Nephron progenitor cell (in vitro differentiated cells): ENCODE results near the gene SEMA4A.
A peak's percentile ranks its signal among the peaks of the same experiment; 100 is the strongest.
"Not testable (repeated sequence)": the region's sequence is repeated elsewhere in the genome, so short reads cannot be mapped to it uniquely, and the experiment has no call there.

Experiments
- DNase-seq: peaks from one replicate; pipeline ENCODE4 v3.0.0; 2021
- H3K27ac Mint-ChIP-seq: 2 replicates; pipeline ENCODE4 v1.8.0; 2021; ENCODE audit warnings: mild to moderate bottlenecking, moderate library complexity, mixed read lengths
- H3K27me3 Mint-ChIP-seq: 2 replicates; pipeline ENCODE4 v1.8.0; 2021; ENCODE audit warnings: mild to moderate bottlenecking, low read depth, mixed read lengths; ENCODE audit not compliant: poor library complexity
- H3K36me3 Mint-ChIP-seq: 2 replicates; pipeline ENCODE4 v1.8.0; 2021; ENCODE audit warnings: low read depth, mixed read lengths
- H3K4me1 Mint-ChIP-seq: 2 replicates; pipeline ENCODE4 v1.8.0; 2021; ENCODE audit warnings: mixed read lengths
- H3K4me3 Mint-ChIP-seq: 2 replicates; pipeline ENCODE4 v1.8.0; 2021; ENCODE audit warnings: mild to moderate bottlenecking, moderate library complexity, mixed read lengths
- H3K9me3 Mint-ChIP-seq: 2 replicates; pipeline ENCODE4 v1.8.0; 2021; ENCODE audit warnings: mild to moderate bottlenecking, moderate library complexity, mixed read lengths
- TF ChIP-seq, protein P1 (sequence below): fragments of 200-600 bp; sonication (generic); IDR thresholded peaks from 2 replicates; pipeline ENCODE4 v1.5.0; 2021; ENCODE audit warnings: antibody characterized with exemption

The SEMA4A gene

DNA sequence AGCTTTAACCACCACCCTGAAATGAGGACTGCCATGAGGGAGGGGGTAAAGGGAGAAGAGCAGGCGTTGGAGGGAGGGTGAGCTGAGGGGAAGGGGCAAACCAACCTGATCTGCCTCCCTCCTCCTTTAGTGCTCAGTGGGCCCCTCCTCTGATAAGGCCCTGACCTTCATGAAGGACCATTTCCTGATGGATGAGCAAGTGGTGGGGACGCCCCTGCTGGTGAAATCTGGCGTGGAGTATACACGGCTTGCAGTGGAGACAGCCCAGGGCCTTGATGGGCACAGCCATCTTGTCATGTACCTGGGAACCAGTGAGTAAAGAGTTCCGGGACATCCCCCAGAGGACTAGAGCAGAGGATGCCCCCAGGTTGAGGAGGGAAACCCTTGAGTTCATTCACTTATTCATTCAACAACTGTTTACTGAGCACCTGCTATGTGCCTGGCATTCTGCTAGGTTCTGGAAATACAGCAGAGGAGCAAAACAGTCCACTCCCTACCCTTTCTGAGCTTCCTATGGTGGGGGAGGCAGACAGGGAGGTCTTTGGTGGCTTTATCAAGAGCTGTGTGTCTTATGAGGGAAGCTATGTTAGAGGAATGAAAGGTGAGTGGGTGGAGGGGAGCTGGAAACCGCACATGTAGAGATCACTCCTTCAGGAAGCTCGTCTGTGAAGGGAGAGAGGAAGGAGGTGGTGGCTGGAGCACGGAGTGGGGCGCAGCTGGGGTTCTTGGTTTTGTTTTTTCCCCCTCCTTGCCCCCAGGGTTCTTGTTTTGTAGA, 19.5 kb downstream of the SEMA4A start:
- peaks cover 4% of the 10 kb centered on the region for H3K36me3 Mint-ChIP-seq
- peaks cover 31% of the 10 kb centered on the region for H3K4me1 Mint-ChIP-seq
- no peak for DNase-seq
- peak overlapping the region; percentile 83 for H3K27ac Mint-ChIP-seq
- no peak overlapping the region for H3K4me3 Mint-ChIP-seq
- peaks cover 4% of the 10 kb centered on the region for H3K9me3 Mint-ChIP-seq
- H3K27me3 Mint-ChIP-seq, result peaks cover 22% of the 10 kb centered on the region
- TF ChIP-seq, protein P1, sequence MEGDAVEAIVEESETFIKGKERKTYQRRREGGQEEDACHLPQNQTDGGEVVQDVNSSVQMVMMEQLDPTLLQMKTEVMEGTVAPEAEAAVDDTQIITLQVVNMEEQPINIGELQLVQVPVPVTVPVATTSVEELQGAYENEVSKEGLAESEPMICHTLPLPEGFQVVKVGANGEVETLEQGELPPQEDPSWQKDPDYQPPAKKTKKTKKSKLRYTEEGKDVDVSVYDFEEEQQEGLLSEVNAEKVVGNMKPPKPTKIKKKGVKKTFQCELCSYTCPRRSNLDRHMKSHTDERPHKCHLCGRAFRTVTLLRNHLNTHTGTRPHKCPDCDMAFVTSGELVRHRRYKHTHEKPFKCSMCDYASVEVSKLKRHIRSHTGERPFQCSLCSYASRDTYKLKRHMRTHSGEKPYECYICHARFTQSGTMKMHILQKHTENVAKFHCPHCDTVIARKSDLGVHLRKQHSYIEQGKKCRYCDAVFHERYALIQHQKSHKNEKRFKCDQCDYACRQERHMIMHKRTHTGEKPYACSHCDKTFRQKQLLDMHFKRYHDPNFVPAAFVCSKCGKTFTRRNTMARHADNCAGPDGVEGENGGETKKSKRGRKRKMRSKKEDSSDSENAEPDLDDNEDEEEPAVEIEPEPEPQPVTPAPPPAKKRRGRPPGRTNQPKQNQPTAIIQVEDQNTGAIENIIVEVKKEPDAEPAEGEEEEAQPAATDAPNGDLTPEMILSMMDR, result no peak

DNA sequence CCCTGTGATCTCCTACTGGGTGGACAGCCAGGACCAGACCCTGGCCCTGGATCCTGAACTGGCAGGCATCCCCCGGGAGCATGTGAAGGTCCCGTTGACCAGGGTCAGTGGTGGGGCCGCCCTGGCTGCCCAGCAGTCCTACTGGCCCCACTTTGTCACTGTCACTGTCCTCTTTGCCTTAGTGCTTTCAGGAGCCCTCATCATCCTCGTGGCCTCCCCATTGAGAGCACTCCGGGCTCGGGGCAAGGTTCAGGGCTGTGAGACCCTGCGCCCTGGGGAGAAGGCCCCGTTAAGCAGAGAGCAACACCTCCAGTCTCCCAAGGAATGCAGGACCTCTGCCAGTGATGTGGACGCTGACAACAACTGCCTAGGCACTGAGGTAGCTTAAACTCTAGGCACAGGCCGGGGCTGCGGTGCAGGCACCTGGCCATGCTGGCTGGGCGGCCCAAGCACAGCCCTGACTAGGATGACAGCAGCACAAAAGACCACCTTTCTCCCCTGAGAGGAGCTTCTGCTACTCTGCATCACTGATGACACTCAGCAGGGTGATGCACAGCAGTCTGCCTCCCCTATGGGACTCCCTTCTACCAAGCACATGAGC, 23.3 kb downstream of the SEMA4A start:
- Mint-ChIP-seq H3K4me3 (no peak overlapping the region), H3K9me3 (no peaks in the 10 kb centered on the region), H3K27ac (no peak overlapping the region), H3K27me3 (peaks cover 28% of the 10 kb centered on the region), H3K4me1 (peaks cover 51% of the 10 kb centered on the region), H3K36me3 (no peaks in the 10 kb centered on the region)
- TF ChIP-seq, protein P1, result no peak
- DNase-seq, result no peak

DNA sequence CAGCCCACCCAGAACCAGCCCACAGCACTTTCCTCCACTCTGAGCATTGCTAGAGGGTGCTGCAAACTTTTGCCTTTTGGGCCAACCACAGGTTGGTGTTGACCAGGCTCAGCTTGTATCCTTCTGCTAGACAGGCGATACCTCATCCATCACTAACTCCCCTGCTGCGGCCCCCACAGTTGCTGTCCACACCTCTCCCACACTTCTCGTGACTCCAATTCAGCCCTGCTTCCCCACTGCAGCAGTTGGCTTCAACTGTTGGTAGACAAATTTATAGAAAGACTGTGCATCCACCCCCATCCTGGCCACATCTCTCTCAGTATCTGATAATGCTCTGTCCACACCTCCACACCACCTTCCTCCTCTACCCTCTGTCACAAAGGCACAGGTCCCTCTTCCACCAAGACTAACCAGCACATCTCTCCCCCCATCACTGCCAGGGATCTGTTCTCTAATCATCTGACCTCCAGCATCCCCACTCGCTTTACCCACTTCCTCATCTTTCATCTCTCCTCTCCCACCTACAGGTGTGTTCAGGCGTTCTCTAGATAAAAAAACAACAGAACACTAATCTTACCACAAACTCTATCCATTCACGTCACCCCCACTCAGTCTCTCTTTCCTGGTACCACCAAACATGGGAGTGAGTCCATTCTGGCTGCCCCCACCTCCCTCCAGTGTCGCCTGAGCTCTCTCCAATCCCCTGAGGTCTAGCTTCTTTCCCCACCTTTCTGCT, 24.7 kb downstream of the SEMA4A start:
- peak overlapping the region; percentile 35 for H3K4me3 Mint-ChIP-seq
- no peak for DNase-seq
- no peaks in the 10 kb centered on the region for H3K9me3 Mint-ChIP-seq
- H3K27me3 Mint-ChIP-seq, result peaks cover 20% of the 10 kb centered on the region
- H3K4me1 Mint-ChIP-seq, result peaks cover 56% of the 10 kb centered on the region
- H3K27ac Mint-ChIP-seq, result peak overlapping the region; percentile 69
- TF ChIP-seq, protein P1, result no peak
- no peaks in the 10 kb centered on the region for H3K36me3 Mint-ChIP-seq

DNA sequence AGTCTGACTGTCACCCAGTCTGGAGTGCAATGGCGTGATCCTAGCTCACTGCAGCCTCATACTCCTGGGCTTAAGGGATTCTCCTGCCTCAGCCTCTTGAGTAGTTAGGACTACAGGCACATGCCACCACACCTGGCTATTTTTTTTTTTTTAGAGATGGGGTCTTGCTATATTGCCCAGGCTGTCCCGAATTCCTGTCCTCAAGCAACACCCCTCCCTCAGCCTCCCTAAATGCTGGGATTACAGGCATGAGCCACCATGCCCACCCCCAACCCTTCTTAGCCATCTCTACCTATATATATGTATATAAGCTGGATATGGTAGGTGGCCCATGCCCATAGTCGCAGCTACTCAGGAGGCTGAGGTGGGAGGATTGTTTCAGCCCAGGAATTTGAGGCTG, 27.1 kb downstream of the SEMA4A start:
- Mint-ChIP-seq H3K4me3 (no peak overlapping the region), H3K36me3 (no peaks in the 10 kb centered on the region), H3K4me1 (peaks cover 55% of the 10 kb centered on the region), H3K27me3 (peaks cover 9% of the 10 kb centered on the region), H3K9me3 (peaks cover under 1% of the 10 kb centered on the region), H3K27ac (no peak overlapping the region)
- TF ChIP-seq, protein P1, result no peak
- DNase-seq, result no peak

DNA sequence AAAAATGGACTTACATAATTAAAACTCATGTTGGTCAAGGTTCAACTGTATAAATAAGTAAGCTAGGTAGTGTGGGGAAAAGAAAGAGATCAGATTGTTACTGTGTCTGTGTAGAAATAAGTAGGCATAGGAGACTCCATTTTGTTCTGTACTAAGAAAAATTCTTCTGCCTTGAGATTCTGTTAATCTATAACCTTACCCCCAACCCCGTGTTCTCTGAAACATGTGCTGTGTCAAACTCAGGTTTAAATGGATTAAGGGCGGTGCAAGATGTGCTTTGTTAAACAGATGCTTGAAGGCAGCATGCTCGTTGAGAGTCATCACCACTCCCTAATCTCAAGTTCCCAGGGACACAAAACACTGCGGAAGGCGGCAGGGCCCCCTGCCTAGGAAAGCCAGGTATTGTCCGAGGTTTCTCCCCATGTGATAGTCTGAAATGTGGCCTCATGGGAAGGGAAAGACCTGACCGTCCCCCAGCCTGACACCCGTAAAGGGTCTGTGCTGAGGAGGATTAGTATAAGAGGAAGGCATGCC, 28.1 kb downstream of the SEMA4A start:
- H3K4me3 Mint-ChIP-seq, H3K27me3 Mint-ChIP-seq, H3K36me3 Mint-ChIP-seq, DNase-seq, H3K27ac Mint-ChIP-seq: not testable (repeated sequence)
- peaks cover 11% of the 10 kb centered on the region for H3K9me3 Mint-ChIP-seq
- peaks cover 47% of the 10 kb centered on the region for H3K4me1 Mint-ChIP-seq

DNA sequence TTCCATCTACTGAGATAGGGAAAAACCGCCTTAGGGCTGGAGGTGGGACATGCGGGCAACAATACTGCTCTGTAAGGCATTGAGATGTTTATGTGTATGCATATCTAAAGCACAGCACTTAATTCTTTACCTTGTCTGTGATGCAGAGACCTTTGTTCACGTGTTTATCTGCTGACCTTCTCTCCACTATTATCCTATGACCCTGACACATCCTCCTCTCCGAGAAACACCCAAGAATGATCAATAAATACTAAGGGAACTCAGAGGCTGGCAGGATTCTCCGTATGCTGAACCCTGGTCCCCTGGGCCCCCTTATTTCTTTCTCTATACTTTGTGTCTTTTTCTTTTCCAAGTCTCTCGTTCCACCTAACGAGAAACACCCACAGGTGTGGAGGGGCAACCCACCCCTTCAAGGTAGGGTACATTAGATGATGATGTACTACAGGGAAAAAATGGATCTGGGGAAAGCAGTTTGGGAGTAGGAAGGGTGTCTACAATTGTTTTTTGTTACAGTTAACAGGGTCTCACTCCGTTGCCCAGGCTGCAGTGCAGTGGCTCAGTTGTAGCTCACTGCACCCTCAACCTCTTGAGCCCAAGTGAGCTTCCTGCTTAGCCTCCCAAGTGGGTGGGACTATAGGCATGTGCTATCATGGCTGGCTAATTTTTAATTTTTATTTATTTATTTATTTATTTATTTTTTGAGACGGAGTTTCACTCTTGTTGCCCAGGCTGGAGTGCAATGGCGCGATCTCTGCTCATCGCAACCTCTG, 28.8 kb downstream of the SEMA4A start:
- Mint-ChIP-seq H3K9me3 (peaks cover 18% of the 10 kb centered on the region), H3K4me1 (peaks cover 39% of the 10 kb centered on the region)
- not testable (repeated sequence) for H3K27me3 Mint-ChIP-seq, DNase-seq, H3K27ac Mint-ChIP-seq, H3K4me3 Mint-ChIP-seq, H3K36me3 Mint-ChIP-seq

DNA sequence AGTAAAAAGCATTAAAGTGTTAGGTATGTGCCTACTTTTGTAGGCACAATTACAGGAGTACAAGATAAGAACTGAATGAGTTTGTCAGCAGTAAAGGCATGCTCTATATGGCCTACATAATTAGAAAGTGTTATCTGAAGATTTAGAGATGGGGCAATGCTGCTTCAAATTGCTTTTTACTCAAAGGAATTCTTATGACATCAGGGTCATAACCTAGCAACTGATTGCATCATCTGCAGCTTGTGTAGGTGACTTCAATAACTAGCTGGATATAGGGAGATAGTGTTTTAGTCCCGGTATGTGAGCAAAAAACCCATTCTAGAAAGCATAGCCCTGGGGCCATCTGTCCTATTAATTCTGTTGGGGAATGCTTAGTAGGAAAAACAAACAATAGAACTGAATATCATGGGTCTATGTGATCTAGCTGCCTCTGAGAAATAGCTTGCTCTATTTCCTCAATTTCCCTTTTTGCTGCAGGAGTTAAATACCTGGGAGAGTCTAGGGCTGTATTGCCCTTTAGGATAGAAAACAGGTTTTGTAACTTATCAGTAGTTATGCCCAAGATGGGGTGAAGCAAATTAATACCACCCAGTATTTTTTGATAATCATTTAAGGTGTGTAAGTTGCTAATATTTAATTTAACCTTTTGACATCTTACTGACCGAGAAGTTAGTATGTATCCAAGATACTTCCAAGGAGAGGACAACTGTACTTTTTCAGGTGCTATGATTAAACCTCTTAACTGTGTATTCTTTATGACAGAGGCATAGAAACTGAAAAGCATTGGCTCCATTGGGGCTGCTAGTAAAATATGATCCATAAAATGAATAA, 33.2 kb downstream of the SEMA4A start:
- Mint-ChIP-seq H3K9me3 (peaks cover 45% of the 10 kb centered on the region), H3K4me1 (peaks cover 14% of the 10 kb centered on the region)
- H3K4me3 Mint-ChIP-seq, H3K27ac Mint-ChIP-seq, H3K36me3 Mint-ChIP-seq, DNase-seq, H3K27me3 Mint-ChIP-seq: not testable (repeated sequence)

DNA sequence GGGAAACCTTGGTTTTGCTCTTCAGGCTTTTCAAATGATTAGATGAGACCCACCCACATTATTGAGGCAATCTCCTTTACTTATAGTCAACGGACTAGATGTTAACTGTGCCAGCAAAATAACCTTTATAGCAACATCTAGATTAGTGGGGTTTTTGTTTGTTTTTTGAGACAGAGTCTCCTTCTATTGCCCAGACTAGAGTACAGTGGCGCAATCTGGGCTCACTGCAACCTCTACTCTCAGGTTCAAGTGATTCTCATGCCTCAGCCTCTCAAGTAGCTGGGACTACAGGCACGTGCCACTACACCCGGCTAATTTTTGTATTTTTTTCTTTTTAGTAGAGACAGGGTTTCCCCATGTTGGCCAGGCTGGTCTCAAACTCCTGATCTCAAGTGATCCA, 36.9 kb downstream of the SEMA4A start:
- H3K27ac Mint-ChIP-seq, H3K27me3 Mint-ChIP-seq, DNase-seq, H3K36me3 Mint-ChIP-seq, H3K4me3 Mint-ChIP-seq: not testable (repeated sequence)
- H3K9me3 Mint-ChIP-seq, result peaks cover 45% of the 10 kb centered on the region
- peaks cover 24% of the 10 kb centered on the region for H3K4me1 Mint-ChIP-seq
